GM12878 (cell line): ENCODE data around the gene SIL1. TPM values are rescaled to one million over a fixed set of nuclear protein-coding genes. Genes with fewer than 3 reads are reported as not detected.

ENCODE experiments used
- ATAC-seq: fragments of 200-7000 bp; cut with Tn5 transposase; 3 replicates; pipeline ENCODE4 v1.9.1; 2020; ENCODE audit warnings: mild to moderate bottlenecking, moderate library complexity
- BruUV-seq: library from RNA; stranded (reverse); fragments of 400-500 nt; replicated peaks from 2 replicates; lab custom pipeline; 2021; lab: Mats Ljungman, UMichigan
- CTCF ChIA-PET: fragments of 300-600 bp; sonication (Branson Sonifier 250); formaldehyde crosslinking; extraction: SDS; loops from one replicate; lab custom pipeline; 2021; ENCODE audit warnings: inconsistent platforms; lab: Yijun Ruan, JAX
- POLR2A ChIA-PET: fragments of 350-600 bp; formaldehyde crosslinking; extraction: SDS; loops from one replicate; lab custom pipeline; 2021; ENCODE audit warnings: inconsistent platforms; lab: Charles Lee
- RAD21 ChIA-PET: fragments of 300-600 bp; sonication (Branson Sonifier 250); formaldehyde crosslinking; loops from one replicate; lab custom pipeline; 2023; ENCODE audit warnings: antibody characterized with exemption; ENCODE audit not compliant: unreplicated experiment; lab: Charles Lee
- SMC1A ChIA-PET: fragments of 300-600 bp; sonication (Branson Sonifier 250); formaldehyde crosslinking; loops from one replicate; lab custom pipeline; 2023; ENCODE audit not compliant: unreplicated experiment, uncharacterized antibody; lab: Charles Lee
- DNase-seq: peaks from one replicate; pipeline ENCODE4 v3.0.0-alpha.2; 2011; ENCODE audit warnings: low read depth, low spot score
- FAIRE-seq: peaks from 3 replicates; lab custom pipeline; 2011; peaks lifted over from hg19 to GRCh38; lab: Jason Lieb, UNC
- H2AFZ ChIP-seq: 2 replicates; pipeline ENCODE4 v1.6.0; 2011; ENCODE audit warnings: low read depth, low read length, control low read depth; ENCODE audit not compliant: control insufficient read depth
- H3K27ac ChIP-seq: 2 replicates; pipeline ENCODE4 v1.5.1; 2011; ENCODE audit warnings: control low read depth; ENCODE audit not compliant: control insufficient read depth, insufficient read depth
- H3K27me3 ChIP-seq, 2 experiments: replicated peaks in 1 of 2; 2 replicates each; pipeline versions ENCODE4 v1.6.0 to v1.6.1; 2011; ENCODE audit warnings: low read length in 1 of 2; ENCODE audit not compliant: control insufficient read depth in 2 of 2, insufficient read depth in 2 of 2
- H3K36me3 ChIP-seq, 2 experiments: 2 replicates each; pipeline ENCODE4 v1.5.1; 2011; ENCODE audit warnings: low read length in 1 of 2; ENCODE audit not compliant: control insufficient read depth in 2 of 2, insufficient read depth in 2 of 2
- H3K4me1 ChIP-seq: 2 replicates; pipeline ENCODE4 v1.6.1; 2011; ENCODE audit warnings: mild to moderate bottlenecking, low read length, moderate library complexity, mixed read lengths; ENCODE audit not compliant: control insufficient read depth, insufficient read depth
- H3K4me2 ChIP-seq: 2 replicates; pipeline ENCODE4 v1.6.0; 2011; ENCODE audit warnings: control low read depth; ENCODE audit not compliant: control insufficient read depth, insufficient read depth
- H3K4me3 ChIP-seq: fragments of 200-600 bp; sonication (generic); 2 replicates; pipeline ENCODE4 v1.5.1; 2016
- H3K79me2 ChIP-seq: 2 replicates; pipeline ENCODE4 v1.6.0; 2011; ENCODE audit warnings: low read length; ENCODE audit not compliant: control insufficient read depth, insufficient read depth
- H3K9ac ChIP-seq: 2 replicates; pipeline ENCODE4 v1.8.0; 2011; ENCODE audit warnings: low read length, control low read depth, mixed read lengths; ENCODE audit not compliant: control insufficient read depth, insufficient read depth
- H3K9me3 ChIP-seq: replicated peaks from 3 replicates; pipeline ENCODE4 v1.5.1; 2011; ENCODE audit warnings: mild to moderate bottlenecking, low read length; ENCODE audit not compliant: control insufficient read depth, insufficient read depth
- H4K20me1 ChIP-seq: 2 replicates; pipeline ENCODE4 v1.6.0; 2011; ENCODE audit not compliant: control insufficient read depth, insufficient read depth
- BCLAF1 ChIP-seq: fragments of 450-650 bp; IDR thresholded peaks from 2 replicates; pipeline ENCODE4 v1.6.1; 2017; ENCODE audit warnings: antibody characterized with exemption, mild to moderate bottlenecking, moderate library complexity
- EGR1 ChIP-seq, 2 experiments: IDR thresholded peaks; 1 replicate in 1 of 2; 2 replicates in 1 of 2; pipeline ENCODE4 v1.6.1; 2011 to 2012; ENCODE audit warnings: low read depth in 2 of 2, low read length in 2 of 2, borderline replicate concordance in 1 of 2, mild to moderate bottlenecking in 1 of 2, moderate library complexity in 1 of 2
- MYC ChIP-seq: IDR thresholded peaks from 2 replicates; pipeline ENCODE4 v1.6.1; 2011; ENCODE audit warnings: mild to moderate bottlenecking, low read length, moderate library complexity, inconsistent platforms; ENCODE audit not compliant: insufficient read depth, insufficient replicate concordance, insufficient read length, severe bottlenecking
- RELB ChIP-seq: fragments of 450-650 bp; IDR thresholded peaks from 2 replicates; pipeline ENCODE4 v1.6.1; 2017; ENCODE audit warnings: low read depth, mild to moderate bottlenecking, moderate library complexity
- SMARCA5 ChIP-seq: fragments of 450-650 bp; IDR thresholded peaks from 2 replicates; pipeline ENCODE4 v1.6.1; 2017; ENCODE audit warnings: mild to moderate bottlenecking
- SMC3 ChIP-seq: IDR thresholded peaks from 2 replicates; pipeline ENCODE4 v1.6.1; 2011; ENCODE audit warnings: low read length, improper control_type of control experiment, borderline replicate concordance
- WGBS: methylation state at CpG from one replicate; pipeline ENCODE4 v1.1.6; 2016; ENCODE audit warnings: low lambda C conversion rate; ENCODE audit not compliant: insufficient replicate concordance, insufficient coverage; ENCODE audit errors: missing lambda C conversion rate; 5-methylcytosine and 5-hydroxymethylcytosine counted together
- in situ Hi-C: fragments of 300-500 bp; cut with MboI; formaldehyde crosslinking; loops from 9 replicates; pipeline ENCODE4 v1.14.3; 2018; ENCODE audit warnings: mixed read lengths
- intact Hi-C: fragments of 100-400 bp; cut with micrococcal nuclease; formaldehyde crosslinking; loops from one replicate; pipeline ENCODE4 v1.14.2; 2022; ENCODE audit not compliant: unreplicated experiment
- polyA plus RNA-seq, 11 experiments: library from polyadenylated mRNA; depleted of rRNA in 4 of 11; unstranded in 6 of 11; stranded (reverse) in 5 of 11; fragments of >200 nt; fragmentation: Nextera tagmentation in 4 of 11; fragmentation: Illumina TruSeq in 1 of 11; extraction: Ambion mirVana in 4 of 11; extraction: Trizol in 1 of 11; gene quantifications; 1 replicate in 1 of 11; 2 replicates in 10 of 11; pipeline versions ENCODE4 v1.2.1 to v1.2.3, GENCODE V29; 2011 to 2016; ENCODE audit warnings: inconsistent platforms in 2 of 11, missing spikeins in 2 of 11, low read depth in 1 of 11
- total RNA-seq, 4 experiments: library from RNA; depleted of rRNA in 3 of 4; stranded (reverse); fragments of >200 nt in 3 of 4; fragmentation: Illumina TruSeq in 1 of 4; extraction: Trizol in 1 of 4; gene quantifications; 2 replicates each; pipeline versions ENCODE4 v1.2.1 to v1.2.3, GENCODE V29; 2013 to 2021
- TF ChIP-seq, protein P1 (sequence below), 3 experiments: IDR thresholded peaks in 2 of 3; conservative IDR thresholded peaks in 1 of 3; 2 replicates each; pipeline ENCODE4 v1.5.1; 2011; ENCODE audit warnings: low read depth in 3 of 3, low read length in 3 of 3, mild to moderate bottlenecking in 3 of 3, control low read depth in 2 of 3, moderate library complexity in 2 of 3, inconsistent platforms in 1 of 3, mixed read lengths in 1 of 3; ENCODE audit not compliant: control insufficient read depth in 2 of 3, insufficient read depth in 1 of 3; ENCODE audit errors: extremely low read depth in 1 of 3
- TF ChIP-seq, protein P2 (sequence below): fragments of 450-650 bp; IDR thresholded peaks from 2 replicates; pipeline ENCODE4 v1.6.1; 2014; ENCODE audit warnings: mild to moderate bottlenecking

Gene SIL1
- total and polyA plus RNA-seq, 10 of the 15 experiments (the other 5 are each of a cell fraction or from before 2014, with no cell fraction given), result 4.1 to 49.8 (median 29.4) TPM

- TF ChIP-seq, protein P1, sequence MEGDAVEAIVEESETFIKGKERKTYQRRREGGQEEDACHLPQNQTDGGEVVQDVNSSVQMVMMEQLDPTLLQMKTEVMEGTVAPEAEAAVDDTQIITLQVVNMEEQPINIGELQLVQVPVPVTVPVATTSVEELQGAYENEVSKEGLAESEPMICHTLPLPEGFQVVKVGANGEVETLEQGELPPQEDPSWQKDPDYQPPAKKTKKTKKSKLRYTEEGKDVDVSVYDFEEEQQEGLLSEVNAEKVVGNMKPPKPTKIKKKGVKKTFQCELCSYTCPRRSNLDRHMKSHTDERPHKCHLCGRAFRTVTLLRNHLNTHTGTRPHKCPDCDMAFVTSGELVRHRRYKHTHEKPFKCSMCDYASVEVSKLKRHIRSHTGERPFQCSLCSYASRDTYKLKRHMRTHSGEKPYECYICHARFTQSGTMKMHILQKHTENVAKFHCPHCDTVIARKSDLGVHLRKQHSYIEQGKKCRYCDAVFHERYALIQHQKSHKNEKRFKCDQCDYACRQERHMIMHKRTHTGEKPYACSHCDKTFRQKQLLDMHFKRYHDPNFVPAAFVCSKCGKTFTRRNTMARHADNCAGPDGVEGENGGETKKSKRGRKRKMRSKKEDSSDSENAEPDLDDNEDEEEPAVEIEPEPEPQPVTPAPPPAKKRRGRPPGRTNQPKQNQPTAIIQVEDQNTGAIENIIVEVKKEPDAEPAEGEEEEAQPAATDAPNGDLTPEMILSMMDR (IDR thresholded peaks at IDR 0.05 in 2 of 3, conservative IDR thresholded peaks at IDR 0.05 in 1 of 3; ENCODE audit: control insufficient read depth in 2 of 3, extremely low read depth in 1 of 3, insufficient read depth in 1 of 3, low read depth in 3 of 3, low read length in 3 of 3), result no peak
- TF ChIP-seq MYC (no peak), BCLAF1 (no peak)
These were observed 294.9 kb downstream of the SIL1 start (continued) for GRCh38 chr5:138903130-138903775.

- Histone ChIP-seq H3K27me3 (no peaks in the 10 kb centered on the region), H2AFZ (no peak overlapping the region), H3K4me2 (no peak overlapping the region), H4K20me1 (no peaks in the 10 kb centered on the region), H3K36me3 (peaks cover 0 to 2% of the 10 kb centered on the region in 2 experiments; a peak in 2 of 4 replicates), H3K79me2 (no peaks in the 10 kb centered on the region), H3K4me3 (no peak overlapping the region), H3K4me1 (no peaks in the 10 kb centered on the region), H3K9ac (no peak overlapping the region), H3K9me3 (no peaks in the 10 kb centered on the region), H3K27ac (no peak overlapping the region)
- ChIA-PET SMC1A (interaction anchor here (1.0 to 1.6 kb wide), 2 partner anchors 11 to 100 kb away, joined by 3 read pairs; no protein-coding TSS in a partner anchor), CTCF (interaction anchor here (0.6 kb wide), 1 partner anchor 76 kb away, joined by 3 read pairs; no protein-coding TSS in a partner anchor), RAD21 (no interaction called here), POLR2A (interaction anchor here (0.6 kb wide), 1 partner anchor 76 kb away, joined by 3 read pairs; no protein-coding TSS in a partner anchor)
- 93% methylated on average over 2 of the region's 2 CpGs for WGBS
- DNase-seq (no peak), ATAC-seq (no peak), FAIRE-seq (no peak)
- in situ Hi-C loops, result no loop called here
- TF ChIP-seq, protein P2, sequence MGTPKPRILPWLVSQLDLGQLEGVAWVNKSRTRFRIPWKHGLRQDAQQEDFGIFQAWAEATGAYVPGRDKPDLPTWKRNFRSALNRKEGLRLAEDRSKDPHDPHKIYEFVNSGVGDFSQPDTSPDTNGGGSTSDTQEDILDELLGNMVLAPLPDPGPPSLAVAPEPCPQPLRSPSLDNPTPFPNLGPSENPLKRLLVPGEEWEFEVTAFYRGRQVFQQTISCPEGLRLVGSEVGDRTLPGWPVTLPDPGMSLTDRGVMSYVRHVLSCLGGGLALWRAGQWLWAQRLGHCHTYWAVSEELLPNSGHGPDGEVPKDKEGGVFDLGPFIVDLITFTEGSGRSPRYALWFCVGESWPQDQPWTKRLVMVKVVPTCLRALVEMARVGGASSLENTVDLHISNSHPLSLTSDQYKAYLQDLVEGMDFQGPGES, result no peak
- TF ChIP-seq SMC3 (no peak), EGR1 (IDR thresholded peaks at IDR 0.05; ENCODE audit: borderline replicate concordance in 1 of 2, low read depth in 2 of 2, low read length in 2 of 2) (no peak), RELB (no peak), SMARCA5 (no peak)
- intact Hi-C loops, result no loop called here
- BruUV-seq, result no TSS peak
These were observed 296.5 kb downstream of the SIL1 start for GRCh38 chr5:138901716-138902115.
